Skin epidermis (tissue), 12 donors: ENCODE results near the gene TMEM244.
A peak's percentile ranks its signal among the peaks of the same experiment; 100 is the strongest.
"Not testable (repeated sequence)": the region's sequence is repeated elsewhere in the genome, so short reads cannot be mapped to it uniquely, and the experiment has no call there.

Source experiments
- H3K27ac ChIP-seq, 21 experiments: fragments of 200-600 bp; sonication (generic) in 11 of 21; one replicate each; pipeline ENCODE4 v1.5.0; 2020; ENCODE audit warnings: mild to moderate bottlenecking in 3 of 21, inconsistent platforms in 2 of 21, moderate library complexity in 2 of 21
- H3K4me3 ChIP-seq, 7 experiments: fragments of 200-600 bp; sonication (generic) in 2 of 7; one replicate each; pipeline ENCODE4 v1.5.0; 2020; ENCODE audit warnings: inconsistent platforms in 2 of 7, mild to moderate bottlenecking in 2 of 7, moderate library complexity in 1 of 7

Gene TMEM244

GRCh38 chr6:129872586-129872985, 11.5 kb upstream of the TMEM244 start:
- Histone ChIP-seq H3K4me3 (no peak overlapping the region), H3K27ac (no peak overlapping the region)

- Histone ChIP-seq H3K27ac (no peak overlapping the region), H3K4me3 (no peak overlapping the region)
These were observed 10.1 kb upstream of the TMEM244 start for GRCh38 chr6:129871221-129871620.

- Histone ChIP-seq H3K27ac (no peak overlapping the region), H3K4me3 (no peak overlapping the region)
These were observed 6.3 kb upstream of the TMEM244 start for GRCh38 chr6:129867403-129867802.

GRCh38 chr6:129866688-129867087, 5.6 kb upstream of the TMEM244 start:
- no peak overlapping the region for H3K4me3 ChIP-seq

GRCh38 chr6:129866256-129866655, 5.1 kb upstream of the TMEM244 start:
- no peak overlapping the region for H3K4me3 ChIP-seq
- H3K27ac ChIP-seq: no peak overlapping the region

More at GRCh38 chr6:129866688-129867087, 5.6 kb upstream of the TMEM244 start:
- no peak overlapping the region for H3K27ac ChIP-seq

GRCh38 chr6:129865013-129865412, 3.9 kb upstream of the TMEM244 start:
- Histone ChIP-seq H3K27ac (no peak overlapping the region), H3K4me3 (no peak overlapping the region)

- no peak overlapping the region for H3K4me3 ChIP-seq
- H3K27ac ChIP-seq: no peak overlapping the region
These were observed 2.5 kb upstream of the TMEM244 start for GRCh38 chr6:129863664-129864063.

GRCh38 chr6:129859524-129859923, 1.6 kb downstream of the TMEM244 start:
- Histone ChIP-seq H3K27ac (peak overlapping the region in 4 of 21 experiments; percentile 30 to 85 (median 54)), H3K4me3 (no peak overlapping the region)

GRCh38 chr6:129857838-129858237, 3.3 kb downstream of the TMEM244 start:
- Histone ChIP-seq H3K27ac (no peak overlapping the region), H3K4me3 (no peak overlapping the region)

- H3K27ac ChIP-seq: no peak overlapping the region
- no peak overlapping the region for H3K4me3 ChIP-seq
These were observed 7.0 kb downstream of the TMEM244 start for GRCh38 chr6:129853996-129854711.

GRCh38 chr6:129852257-129852858, 8.8 kb downstream of the TMEM244 start:
- H3K27ac ChIP-seq: no peak overlapping the region
- no peak overlapping the region for H3K4me3 ChIP-seq

- H3K27ac ChIP-seq: no peak overlapping the region
- H3K4me3 ChIP-seq: no peak overlapping the region
These were observed 11.7 kb downstream of the TMEM244 start for GRCh38 chr6:129849456-129849855.

- Histone ChIP-seq H3K4me3 (no peak overlapping the region), H3K27ac (no peak overlapping the region)
These were observed 14.4 kb downstream of the TMEM244 start for GRCh38 chr6:129846761-129847160.

GRCh38 chr6:129845696-129846095, 15.4 kb downstream of the TMEM244 start:
- H3K27ac ChIP-seq: no peak overlapping the region

GRCh38 chr6:129844118-129844891, 16.8 kb downstream of the TMEM244 start:
- Histone ChIP-seq H3K4me3 (no peak overlapping the region), H3K27ac (no peak overlapping the region)

More at GRCh38 chr6:129845696-129846095, 15.4 kb downstream of the TMEM244 start:
- no peak overlapping the region for H3K4me3 ChIP-seq

- Histone ChIP-seq H3K27ac (no peak overlapping the region), H3K4me3 (no peak overlapping the region)
These were observed 17.5 kb downstream of the TMEM244 start for GRCh38 chr6:129843573-129843972.

GRCh38 chr6:129842881-129843409, 18.2 kb downstream of the TMEM244 start:
- Histone ChIP-seq H3K4me3 (no peak overlapping the region), H3K27ac (no peak overlapping the region)

- H3K27ac ChIP-seq: no peak overlapping the region
- no peak overlapping the region for H3K4me3 ChIP-seq
These were observed 19.0 kb downstream of the TMEM244 start for GRCh38 chr6:129842137-129842536.

GRCh38 chr6:129839562-129839961, 21.6 kb downstream of the TMEM244 start:
- H3K4me3 ChIP-seq, H3K27ac ChIP-seq: not testable (repeated sequence)

- no peak overlapping the region for H3K27ac ChIP-seq
These were observed 25.4 kb downstream of the TMEM244 start for GRCh38 chr6:129835691-129836090.

GRCh38 chr6:129832299-129832698, 28.8 kb downstream of the TMEM244 start:
- H3K27ac ChIP-seq: no peak overlapping the region
- no peak overlapping the region for H3K4me3 ChIP-seq

More at GRCh38 chr6:129835691-129836090, 25.4 kb downstream of the TMEM244 start:
- no peak overlapping the region for H3K4me3 ChIP-seq
